HepG2 (cell line): ENCODE results near the gene SLC17A9. TPM values are rescaled to one million over a fixed set of nuclear protein-coding genes. Genes with fewer than 3 reads are reported as not detected.
A peak's percentile ranks its signal among the peaks of the same experiment; 100 is the strongest.

Experiments
- ELF1 ChIP-seq: sonication (generic); formaldehyde crosslinking; IDR thresholded peaks from 2 replicates; pipeline ENCODE4 v1.4.0; 2020; ENCODE audit warnings: missing genetic modification reagents
- GFI1 ChIP-seq: sonication (generic); formaldehyde crosslinking; IDR thresholded peaks from 2 replicates; pipeline ENCODE4 v1.5.0; 2020; ENCODE audit warnings: missing genetic modification reagents, mild to moderate bottlenecking, borderline replicate concordance
- KDM1A ChIP-seq: IDR thresholded peaks from 2 replicates; pipeline ENCODE4 v1.6.1; 2016; ENCODE audit warnings: missing compliant biosample characterization
- MTF1 ChIP-seq: sonication (generic); formaldehyde crosslinking; IDR thresholded peaks from 2 replicates; pipeline ENCODE4 v1.5.0; 2020; ENCODE audit warnings: missing genetic modification reagents
- PRMT3 ChIP-seq: sonication (generic); formaldehyde crosslinking; IDR thresholded peaks from 2 replicates; pipeline ENCODE4 v1.8.1; 2022; ENCODE audit warnings: low read depth, mild to moderate bottlenecking, moderate library complexity, missing genetic modification reagents, borderline replicate concordance
- TOE1 ChIP-seq: sonication (generic); formaldehyde crosslinking; IDR thresholded peaks from 2 replicates; pipeline ENCODE4 v1.4.0; 2020; ENCODE audit warnings: mild to moderate bottlenecking, missing genetic modification reagents
- ZNF124 ChIP-seq: sonication (generic); formaldehyde crosslinking; IDR thresholded peaks from 2 replicates; pipeline ENCODE4 v1.4.0; 2020; ENCODE audit warnings: missing genetic modification reagents
- ZNF747 ChIP-seq: sonication (generic); formaldehyde crosslinking; IDR thresholded peaks from 2 replicates; pipeline ENCODE4 v1.8.1; 2023; ENCODE audit warnings: missing genetic modification reagents, mild to moderate bottlenecking, borderline replicate concordance
- polyA plus RNA-seq, 8 experiments: library from polyadenylated mRNA; depleted of rRNA in 3 of 8; stranded (reverse) in 7 of 8; unstranded in 1 of 8; fragments of >200 nt; fragmentation: Illumina TruSeq in 4 of 8; extraction: Trizol in 4 of 8; gene quantifications; 2 replicates each; pipeline versions ENCODE4 v1.2.1 to v1.2.3, GENCODE V29; 2011 to 2016; ENCODE audit warnings: low read depth in 4 of 8, missing spikeins in 1 of 8, mixed read lengths in 1 of 8; ENCODE audit not compliant: insufficient read depth in 1 of 8
- total RNA-seq, 5 experiments: library from RNA; depleted of rRNA; stranded (reverse); fragments of >200 nt; fragmentation: Illumina TruSeq; extraction: Trizol; gene quantifications; 2 replicates each; pipeline ENCODE4 v1.2.3, GENCODE V29; 2016; ENCODE audit warnings: low read depth in 1 of 5
- TF ChIP-seq, protein P1 (sequence below): sonication (generic); formaldehyde crosslinking; IDR thresholded peaks from 2 replicates; pipeline ENCODE4 v1.4.0; 2020; ENCODE audit warnings: mild to moderate bottlenecking, missing genetic modification reagents
- TF ChIP-seq, protein P2 (sequence below): sonication (generic); formaldehyde crosslinking; conservative IDR thresholded peaks from 2 replicates; pipeline ENCODE4 v1.4.0; 2020; ENCODE audit warnings: missing genetic modification reagents
- TF ChIP-seq, protein P3 (sequence below): sonication (generic); formaldehyde crosslinking; IDR thresholded peaks from 2 replicates; pipeline ENCODE4 v1.5.0; 2020; ENCODE audit warnings: missing genetic modification reagents, mild to moderate bottlenecking, borderline replicate concordance
- TF ChIP-seq, protein P4 (sequence below), 2 experiments: fragments of 450-650 bp in 1 of 2; sonication (generic) in 1 of 2; formaldehyde crosslinking; IDR thresholded peaks; 2 replicates each; pipeline versions ENCODE4 v1.5.0 to v1.8.0; 2020 to 2022; ENCODE audit warnings: mild to moderate bottlenecking in 1 of 2, missing genetic modification reagents in 1 of 2
- TF ChIP-seq, protein P5 (sequence below): sonication (generic); formaldehyde crosslinking; IDR thresholded peaks from 2 replicates; pipeline ENCODE4 v1.5.1; 2020; ENCODE audit warnings: missing genetic modification reagents, mild to moderate bottlenecking, borderline replicate concordance

The SLC17A9 gene
- total and polyA plus RNA-seq, 2 of the 13 experiments (the other 11 are each of a cell fraction or from before 2014, with no cell fraction given) = 110 to 191 TPM

DNA sequence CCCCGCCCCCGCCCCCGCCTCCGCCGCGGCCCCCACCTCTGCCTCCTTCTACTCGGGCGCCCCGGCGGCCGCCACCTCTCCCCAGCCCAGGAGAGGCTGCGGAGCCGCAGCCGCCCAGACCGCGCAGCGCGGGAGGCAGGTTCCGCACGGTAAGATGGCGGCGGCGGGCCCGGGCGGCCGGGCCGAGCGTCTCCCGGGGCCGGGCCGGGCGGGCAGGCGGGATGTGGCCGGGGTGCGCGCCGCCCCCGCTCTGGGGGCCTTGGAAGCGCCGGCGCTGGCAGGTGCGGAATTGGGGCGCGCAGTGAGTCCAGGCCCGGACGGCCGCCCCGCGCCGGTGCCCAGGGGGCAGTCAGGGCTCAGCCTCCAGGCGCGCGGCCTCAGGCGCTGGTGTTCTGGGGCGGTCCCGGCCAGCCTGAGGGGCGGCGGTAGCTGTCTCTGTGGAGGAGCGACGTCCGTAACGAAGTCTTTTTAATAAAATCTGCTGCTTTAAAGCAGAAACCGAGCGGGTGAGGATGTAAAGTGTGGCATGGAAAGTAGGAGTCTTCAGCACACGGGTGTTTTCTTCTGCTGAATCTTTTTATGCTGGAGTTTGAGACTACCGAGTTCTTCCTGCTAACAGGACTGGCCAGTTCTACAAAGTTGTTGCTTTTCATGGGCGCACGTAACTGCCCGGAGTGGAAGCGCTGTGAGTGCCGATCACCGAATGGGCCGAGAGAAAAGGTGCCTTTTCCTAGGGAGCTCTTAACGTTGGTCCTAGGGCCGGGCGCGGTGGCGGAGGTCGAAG lies 14.2 kb upstream of the SLC17A9 start, which contains the start of gene GID8 (continued):
- TF ChIP-seq, protein P1, sequence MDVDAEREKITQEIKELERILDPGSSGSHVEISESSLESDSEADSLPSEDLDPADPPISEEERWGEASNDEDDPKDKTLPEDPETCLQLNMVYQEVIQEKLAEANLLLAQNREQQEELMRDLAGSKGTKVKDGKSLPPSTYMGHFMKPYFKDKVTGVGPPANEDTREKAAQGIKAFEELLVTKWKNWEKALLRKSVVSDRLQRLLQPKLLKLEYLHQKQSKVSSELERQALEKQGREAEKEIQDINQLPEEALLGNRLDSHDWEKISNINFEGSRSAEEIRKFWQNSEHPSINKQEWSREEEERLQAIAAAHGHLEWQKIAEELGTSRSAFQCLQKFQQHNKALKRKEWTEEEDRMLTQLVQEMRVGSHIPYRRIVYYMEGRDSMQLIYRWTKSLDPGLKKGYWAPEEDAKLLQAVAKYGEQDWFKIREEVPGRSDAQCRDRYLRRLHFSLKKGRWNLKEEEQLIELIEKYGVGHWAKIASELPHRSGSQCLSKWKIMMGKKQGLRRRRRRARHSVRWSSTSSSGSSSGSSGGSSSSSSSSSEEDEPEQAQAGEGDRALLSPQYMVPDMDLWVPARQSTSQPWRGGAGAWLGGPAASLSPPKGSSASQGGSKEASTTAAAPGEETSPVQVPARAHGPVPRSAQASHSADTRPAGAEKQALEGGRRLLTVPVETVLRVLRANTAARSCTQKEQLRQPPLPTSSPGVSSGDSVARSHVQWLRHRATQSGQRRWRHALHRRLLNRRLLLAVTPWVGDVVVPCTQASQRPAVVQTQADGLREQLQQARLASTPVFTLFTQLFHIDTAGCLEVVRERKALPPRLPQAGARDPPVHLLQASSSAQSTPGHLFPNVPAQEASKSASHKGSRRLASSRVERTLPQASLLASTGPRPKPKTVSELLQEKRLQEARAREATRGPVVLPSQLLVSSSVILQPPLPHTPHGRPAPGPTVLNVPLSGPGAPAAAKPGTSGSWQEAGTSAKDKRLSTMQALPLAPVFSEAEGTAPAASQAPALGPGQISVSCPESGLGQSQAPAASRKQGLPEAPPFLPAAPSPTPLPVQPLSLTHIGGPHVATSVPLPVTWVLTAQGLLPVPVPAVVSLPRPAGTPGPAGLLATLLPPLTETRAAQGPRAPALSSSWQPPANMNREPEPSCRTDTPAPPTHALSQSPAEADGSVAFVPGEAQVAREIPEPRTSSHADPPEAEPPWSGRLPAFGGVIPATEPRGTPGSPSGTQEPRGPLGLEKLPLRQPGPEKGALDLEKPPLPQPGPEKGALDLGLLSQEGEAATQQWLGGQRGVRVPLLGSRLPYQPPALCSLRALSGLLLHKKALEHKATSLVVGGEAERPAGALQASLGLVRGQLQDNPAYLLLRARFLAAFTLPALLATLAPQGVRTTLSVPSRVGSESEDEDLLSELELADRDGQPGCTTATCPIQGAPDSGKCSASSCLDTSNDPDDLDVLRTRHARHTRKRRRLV (CRISPR knock-in tag) = no peak; the same call in 1 of the 2 replicates
- no peak for TF ChIP-seq ZNF124 (CRISPR knock-in tag)
- TF ChIP-seq, protein P2, sequence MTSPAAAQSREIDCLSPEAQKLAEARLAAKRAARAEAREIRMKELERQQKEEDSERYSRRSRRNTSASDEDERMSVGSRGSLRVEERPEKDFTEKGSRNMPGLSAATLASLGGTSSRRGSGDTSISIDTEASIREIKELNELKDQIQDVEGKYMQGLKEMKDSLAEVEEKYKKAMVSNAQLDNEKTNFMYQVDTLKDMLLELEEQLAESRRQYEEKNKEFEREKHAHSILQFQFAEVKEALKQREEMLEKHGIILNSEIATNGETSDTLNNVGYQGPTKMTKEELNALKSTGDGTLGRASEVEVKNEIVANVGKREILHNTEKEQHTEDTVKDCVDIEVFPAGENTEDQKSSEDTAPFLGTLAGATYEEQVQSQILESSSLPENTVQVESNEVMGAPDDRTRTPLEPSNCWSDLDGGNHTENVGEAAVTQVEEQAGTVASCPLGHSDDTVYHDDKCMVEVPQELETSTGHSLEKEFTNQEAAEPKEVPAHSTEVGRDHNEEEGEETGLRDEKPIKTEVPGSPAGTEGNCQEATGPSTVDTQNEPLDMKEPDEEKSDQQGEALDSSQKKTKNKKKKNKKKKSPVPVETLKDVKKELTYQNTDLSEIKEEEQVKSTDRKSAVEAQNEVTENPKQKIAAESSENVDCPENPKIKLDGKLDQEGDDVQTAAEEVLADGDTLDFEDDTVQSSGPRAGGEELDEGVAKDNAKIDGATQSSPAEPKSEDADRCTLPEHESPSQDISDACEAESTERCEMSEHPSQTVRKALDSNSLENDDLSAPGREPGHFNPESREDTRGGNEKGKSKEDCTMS (CRISPR knock-in tag) = no peak
- TF ChIP-seq, protein P3, sequence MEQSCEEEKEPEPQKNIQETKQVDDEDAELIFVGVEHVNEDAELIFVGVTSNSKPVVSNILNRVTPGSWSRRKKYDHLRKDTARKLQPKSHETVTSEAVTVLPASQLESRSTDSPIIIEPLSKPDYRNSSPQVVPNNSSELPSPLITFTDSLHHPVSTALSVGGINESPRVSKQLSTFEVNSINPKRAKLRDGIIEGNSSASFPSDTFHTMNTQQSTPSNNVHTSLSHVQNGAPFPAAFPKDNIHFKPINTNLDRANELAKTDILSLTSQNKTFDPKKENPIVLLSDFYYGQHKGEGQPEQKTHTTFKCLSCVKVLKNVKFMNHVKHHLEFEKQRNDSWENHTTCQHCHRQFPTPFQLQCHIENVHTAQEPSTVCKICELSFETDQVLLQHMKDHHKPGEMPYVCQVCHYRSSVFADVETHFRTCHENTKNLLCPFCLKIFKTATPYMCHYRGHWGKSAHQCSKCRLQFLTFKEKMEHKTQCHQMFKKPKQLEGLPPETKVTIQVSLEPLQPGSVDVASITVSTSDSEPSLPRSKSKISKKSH (CRISPR knock-in tag) = peak; percentile 80
- TF ChIP-seq MTF1 = no peak
- TF ChIP-seq TOE1 (CRISPR knock-in tag) = no peak
- no peak for TF ChIP-seq KDM1A (CRISPR knock-in tag)
- TF ChIP-seq ELF1 (CRISPR knock-in tag) = no peak; the same call in 1 of the 2 replicates
- peak; percentile 31; the same call in 1 of the 2 replicates for TF ChIP-seq PRMT3 (CRISPR knock-in tag)
- peak; percentile 17; the same call in 1 of the 2 replicates for TF ChIP-seq GFI1
- TF ChIP-seq ZNF747 (CRISPR knock-in tag) = no peak
- TF ChIP-seq, protein P4, sequence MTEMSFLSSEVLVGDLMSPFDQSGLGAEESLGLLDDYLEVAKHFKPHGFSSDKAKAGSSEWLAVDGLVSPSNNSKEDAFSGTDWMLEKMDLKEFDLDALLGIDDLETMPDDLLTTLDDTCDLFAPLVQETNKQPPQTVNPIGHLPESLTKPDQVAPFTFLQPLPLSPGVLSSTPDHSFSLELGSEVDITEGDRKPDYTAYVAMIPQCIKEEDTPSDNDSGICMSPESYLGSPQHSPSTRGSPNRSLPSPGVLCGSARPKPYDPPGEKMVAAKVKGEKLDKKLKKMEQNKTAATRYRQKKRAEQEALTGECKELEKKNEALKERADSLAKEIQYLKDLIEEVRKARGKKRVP (CRISPR knock-in tag; IDR thresholded peaks at IDR 0.05) = no peak
- TF ChIP-seq, protein P5, sequence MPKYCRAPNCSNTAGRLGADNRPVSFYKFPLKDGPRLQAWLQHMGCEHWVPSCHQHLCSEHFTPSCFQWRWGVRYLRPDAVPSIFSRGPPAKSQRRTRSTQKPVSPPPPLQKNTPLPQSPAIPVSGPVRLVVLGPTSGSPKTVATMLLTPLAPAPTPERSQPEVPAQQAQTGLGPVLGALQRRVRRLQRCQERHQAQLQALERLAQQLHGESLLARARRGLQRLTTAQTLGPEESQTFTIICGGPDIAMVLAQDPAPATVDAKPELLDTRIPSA (CRISPR knock-in tag) = no peak
